Measurements from ENCODE around the gene GRM2.
A peak's percentile ranks its signal among the peaks of the same experiment; 100 is the strongest.

GRM2 gene

GRCh38 chr3:51706788-51707731 lies at the start of gene GRM2:
GRM2 (plus strand) TSS chr3:51707068; CDS start chr3:51708984, 1,916 bp downstream.
- DNase-seq: peak in 1 of 2 experiments; percentile 56

DNA sequence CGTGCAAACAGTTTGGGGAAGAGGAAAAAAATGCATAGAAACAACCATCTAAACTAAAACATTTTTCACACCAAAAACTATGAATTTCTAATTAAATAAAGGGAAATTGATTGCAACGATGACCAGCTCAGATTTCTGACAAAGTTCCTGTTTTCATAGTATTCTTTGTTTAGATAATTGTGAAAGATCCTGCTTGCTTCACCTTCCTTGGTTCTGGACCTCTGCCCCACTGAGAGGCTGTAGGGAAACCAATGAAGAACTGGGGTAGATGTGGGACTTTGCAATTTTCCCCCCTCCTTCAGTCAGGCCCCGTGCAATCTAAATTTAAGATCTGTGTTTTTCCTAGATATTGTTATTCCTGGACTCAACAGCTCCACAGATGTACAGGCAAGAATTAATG lies 49.6 kb upstream of the GRM2 start:
- no peak for DNase-seq

DNA sequence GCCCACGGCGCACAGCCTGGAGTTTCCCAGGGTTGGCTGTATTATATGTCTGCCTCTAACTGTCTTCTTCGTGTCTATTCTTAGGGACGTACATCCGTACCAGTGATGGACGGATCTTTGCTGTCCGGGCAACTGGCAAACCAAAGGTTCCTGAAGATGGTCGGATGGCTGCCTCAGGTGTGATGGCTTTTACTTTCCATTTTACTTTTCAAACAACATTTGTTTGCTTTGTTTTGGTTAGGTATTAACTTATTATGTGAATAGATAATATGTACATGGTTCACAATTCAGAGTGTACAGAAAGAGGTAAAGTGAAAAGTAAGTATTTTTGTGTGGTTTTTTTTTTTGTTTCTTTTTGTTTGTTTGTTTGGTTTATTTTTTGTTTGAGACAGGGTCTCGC lies 46.9 kb upstream of the GRM2 start:
- no peak for DNase-seq

- DNase-seq: no peak
Observed at GRCh38 chr3:51662456-51662855, 44.4 kb upstream of the GRM2 start.

DNA sequence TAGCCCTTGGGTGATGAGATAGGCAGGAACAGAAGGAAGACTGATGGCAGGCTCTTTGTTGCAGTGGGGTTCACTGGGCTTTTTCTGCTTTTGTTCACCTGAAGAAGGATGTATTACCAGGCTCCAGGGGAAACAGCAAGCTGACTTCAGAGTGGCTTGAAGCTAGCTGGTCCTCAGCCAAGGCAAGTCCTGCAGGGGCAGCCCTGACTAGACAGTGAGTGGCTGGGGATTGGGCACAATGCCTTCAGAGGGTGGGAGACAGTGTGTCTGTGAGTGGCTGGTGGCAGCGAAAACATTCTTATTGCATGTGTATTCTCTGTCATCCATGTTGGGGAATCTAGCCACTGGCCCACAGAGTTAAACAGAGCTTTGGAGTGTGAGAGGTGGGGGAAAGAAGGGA lies 38.1 kb upstream of the GRM2 start:
- DNase-seq: no peak

DNA sequence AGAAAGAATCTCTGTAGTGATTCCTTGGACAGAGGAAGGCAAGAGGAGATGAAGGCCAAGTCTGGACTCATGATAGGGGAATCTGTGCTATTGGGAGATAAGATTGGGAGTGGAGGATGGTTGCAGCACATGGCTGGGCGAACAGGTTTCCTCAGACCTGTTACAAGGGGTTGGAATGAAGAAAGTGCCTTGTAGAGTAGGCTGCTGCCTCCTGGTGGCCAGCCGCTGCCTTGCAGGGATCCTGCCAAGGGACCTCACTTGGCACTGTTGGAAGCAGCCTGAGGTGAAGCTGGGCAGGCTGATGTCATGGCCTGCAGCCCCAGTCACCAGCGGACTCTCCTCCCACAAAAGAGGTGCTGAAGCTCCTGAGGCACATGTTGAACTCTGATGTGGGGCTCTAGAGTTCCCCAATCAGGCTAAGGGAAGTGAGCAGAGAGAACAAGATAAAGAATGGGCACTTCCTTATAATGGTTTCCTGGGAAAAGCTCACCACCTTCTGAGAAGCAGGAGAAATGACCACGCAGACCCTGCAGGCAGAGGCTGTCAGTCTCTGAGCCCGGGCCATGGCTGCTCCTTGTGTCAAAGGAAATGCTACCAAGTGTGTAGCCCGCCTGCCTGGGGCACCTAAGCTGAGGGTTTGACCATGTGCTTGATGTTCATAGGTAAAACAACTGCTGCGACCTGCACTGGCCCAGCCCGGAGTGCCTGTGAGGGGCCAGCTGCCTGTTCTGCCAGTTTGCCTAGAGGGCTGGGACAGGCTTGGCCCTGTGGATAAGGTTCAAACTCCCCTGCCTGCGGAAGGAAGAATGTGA lies 37.4 kb upstream of the GRM2 start:
- peak; percentile 12 to 20 for DNase-seq

DNA sequence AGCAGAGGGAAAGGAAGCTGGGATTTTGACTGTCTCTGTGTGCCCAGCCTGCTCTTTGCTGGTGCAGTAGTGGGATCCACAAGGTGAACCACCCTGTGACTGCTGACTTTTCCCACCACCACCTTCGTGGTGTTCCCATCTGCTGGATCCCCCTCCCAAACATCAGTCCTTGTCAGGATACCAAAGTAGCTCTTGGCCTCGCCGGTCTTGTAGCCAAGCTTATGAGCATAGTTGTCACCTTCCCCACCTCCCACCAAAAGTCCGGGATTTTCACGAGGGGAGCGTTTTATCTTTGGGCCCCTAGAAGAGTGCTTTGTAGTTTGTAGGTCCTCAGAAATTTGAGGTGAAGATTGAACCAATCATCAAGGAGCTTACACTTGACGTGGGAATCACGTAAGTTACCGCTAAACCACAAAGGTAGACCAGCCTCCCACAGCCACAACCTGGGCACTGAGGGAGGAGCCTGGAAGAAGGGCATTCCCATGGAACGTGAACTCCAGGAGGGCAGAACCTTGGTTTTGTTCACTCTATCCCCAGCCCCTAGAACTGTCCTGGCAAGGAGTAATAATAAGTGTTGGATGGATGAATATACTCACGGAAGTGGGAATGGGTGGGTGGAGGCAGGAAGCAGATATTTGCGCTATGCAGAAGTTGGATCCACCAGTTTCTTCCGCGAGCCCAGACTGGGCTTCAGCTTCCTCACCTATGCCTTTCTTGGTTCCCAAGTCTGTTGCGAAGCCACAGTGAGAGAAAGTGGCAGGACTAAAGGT lies 36.6 kb upstream of the GRM2 start:
- no peak for DNase-seq

DNA sequence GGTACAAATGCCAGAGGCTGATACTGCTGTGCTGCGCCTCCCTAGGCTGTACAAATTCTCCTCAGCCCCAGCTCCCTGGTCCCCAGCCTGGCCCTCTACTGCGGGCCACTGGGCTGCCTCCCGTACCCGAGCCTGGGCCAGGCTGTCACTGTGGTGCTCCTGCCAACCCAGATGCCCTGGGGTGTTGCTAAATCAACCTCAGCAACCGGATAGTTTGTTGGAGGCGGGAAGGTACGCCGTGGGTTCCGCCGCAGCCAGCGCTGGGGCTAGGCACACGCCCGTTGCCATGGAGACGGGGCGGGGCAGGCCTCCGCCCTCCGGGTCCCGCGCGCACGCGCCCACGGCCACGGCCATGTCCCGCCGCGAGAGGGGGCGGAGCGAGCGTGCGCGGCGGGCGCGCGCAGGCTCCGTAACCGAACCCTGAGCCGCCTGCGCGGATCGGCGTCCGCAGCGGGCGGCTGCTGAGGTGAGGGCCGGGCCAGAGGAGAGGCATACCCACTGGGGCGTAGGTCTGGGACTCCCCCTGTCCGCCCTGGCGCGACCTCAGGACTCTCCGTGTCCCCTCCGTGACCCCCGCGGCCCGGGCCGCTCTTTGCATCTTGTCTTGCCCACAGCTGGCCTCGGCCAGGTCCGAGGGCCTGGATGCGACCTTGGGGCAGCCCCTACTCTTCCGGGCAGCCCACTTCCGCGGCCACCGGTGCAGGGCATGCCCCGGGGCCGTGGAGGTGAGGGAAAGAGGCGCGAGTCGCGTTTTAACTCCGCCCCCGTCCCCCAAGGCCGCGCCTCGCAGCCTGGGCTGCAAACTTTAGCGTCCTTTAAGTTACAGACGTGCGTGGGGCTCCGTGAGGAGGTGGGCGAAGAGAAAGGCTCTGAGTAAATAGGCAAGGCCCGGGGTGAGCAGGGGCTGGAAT lies 35.8 kb upstream of the GRM2 start, which contains the start of gene TEX264:
Gene TEX264 (plus strand): TSS at position 430 of the 911 bp plus-strand sequence. CDS start 3,053 bp downstream, outside the sequence.
- DNase-seq: peak; percentile 7 to 66

- DNase-seq: peak in 1 of 2 experiments; percentile 6
Observed at GRCh38 chr3:51671734-51672475, 35.0 kb upstream of the GRM2 start.

GRCh38 chr3:51673181-51673801 lies 33.6 kb upstream of the GRM2 start:
- DNase-seq: no peak

GRCh38 chr3:51673802-51674654 lies 32.8 kb upstream of the GRM2 start:
- DNase-seq: no peak

- DNase-seq: no peak
Observed at GRCh38 chr3:51675201-51675611, 31.7 kb upstream of the GRM2 start.

DNA sequence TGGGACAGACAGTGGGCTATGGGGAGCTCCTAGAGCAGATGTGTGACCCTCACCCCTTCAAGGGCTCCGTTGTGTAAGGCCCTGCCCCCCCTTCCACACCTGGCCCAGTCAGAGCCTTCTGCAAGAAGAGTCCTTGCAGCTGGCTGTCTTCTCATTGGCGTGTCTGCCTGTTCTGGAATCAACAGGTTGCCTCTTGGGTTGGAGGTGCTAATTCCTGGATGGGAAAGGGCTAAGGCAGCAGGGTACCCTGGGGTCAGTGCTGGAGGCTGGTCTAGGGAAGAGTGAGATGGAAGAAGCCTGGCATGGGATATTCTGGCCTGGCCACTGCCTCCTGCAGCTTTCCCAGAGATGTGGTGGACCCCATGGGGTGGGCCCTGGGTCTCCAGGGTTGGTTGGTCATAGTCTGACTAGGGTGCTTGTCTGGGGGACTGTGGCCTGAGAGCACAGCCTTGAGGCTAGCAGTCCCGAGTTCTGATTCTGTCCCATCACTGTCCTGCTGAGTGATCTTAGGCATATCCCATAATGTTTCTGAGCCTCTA lies 30.7 kb upstream of the GRM2 start:
- DNase-seq: no peak

- no peak for DNase-seq
Observed at GRCh38 chr3:51677358-51677757, 29.5 kb upstream of the GRM2 start.

- no peak for DNase-seq
Observed at GRCh38 chr3:51678186-51678585, 28.7 kb upstream of the GRM2 start.

DNA sequence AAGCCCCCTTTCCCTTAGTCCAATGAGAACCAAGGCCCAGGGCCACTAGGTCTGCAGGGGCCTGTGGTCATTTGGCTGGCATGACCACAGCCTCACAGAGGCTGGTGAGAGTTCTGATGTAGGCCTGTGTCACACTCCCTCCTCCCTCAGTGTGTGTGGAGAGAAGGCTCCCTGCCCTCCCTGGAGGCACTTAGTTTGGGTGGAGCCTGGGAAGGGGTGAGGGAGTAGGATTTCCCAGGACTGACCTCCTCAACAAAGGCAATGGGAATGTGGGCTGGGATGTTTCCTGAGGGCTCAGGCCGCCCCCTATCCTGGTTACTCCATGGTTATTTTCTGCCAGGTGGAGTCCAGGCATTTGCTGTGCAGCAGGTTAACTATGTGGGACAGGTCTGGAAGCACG lies 28.2 kb upstream of the GRM2 start:
- no peak for DNase-seq

DNA sequence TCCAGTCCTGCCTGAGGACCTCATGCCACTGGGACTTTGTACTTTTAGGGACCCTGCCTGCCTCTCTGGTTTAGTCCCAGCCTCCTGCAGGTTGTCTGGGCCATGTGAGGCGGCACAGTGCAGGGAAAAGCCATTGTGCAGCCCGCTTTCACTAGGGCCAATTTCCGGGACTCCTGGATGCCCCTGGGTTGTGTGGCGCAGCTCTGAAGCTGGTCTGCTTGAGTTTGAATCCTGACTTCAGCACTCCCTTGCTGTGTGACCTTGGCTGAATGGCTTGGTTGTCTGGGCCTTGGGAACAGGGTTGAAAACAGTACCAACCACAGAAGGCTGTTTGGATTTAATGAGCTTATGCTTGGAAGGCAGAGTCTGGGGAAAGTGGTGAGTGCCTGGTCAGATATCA lies 27.6 kb upstream of the GRM2 start:
- no peak for DNase-seq

DNA sequence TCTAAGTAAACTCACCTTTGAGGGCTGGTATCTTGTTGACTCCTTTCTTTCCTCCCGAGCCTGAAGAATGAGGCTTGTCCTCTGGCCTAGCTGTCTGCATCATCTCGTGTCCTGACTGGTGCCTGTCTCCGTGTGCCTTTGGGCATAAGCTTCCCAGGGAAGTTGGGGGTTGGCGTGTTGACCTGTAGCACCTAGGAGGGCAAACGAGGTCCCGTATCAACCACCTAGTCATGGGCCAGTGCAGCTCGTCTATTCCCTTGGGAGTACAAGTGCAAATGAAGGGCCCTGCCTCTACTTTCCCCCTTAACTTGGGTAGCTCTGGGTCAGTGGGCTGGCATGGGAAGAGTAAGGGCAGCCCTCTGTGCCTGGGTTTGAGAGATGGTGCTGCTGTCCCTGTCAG lies 27.1 kb upstream of the GRM2 start:
- no peak for DNase-seq

DNA sequence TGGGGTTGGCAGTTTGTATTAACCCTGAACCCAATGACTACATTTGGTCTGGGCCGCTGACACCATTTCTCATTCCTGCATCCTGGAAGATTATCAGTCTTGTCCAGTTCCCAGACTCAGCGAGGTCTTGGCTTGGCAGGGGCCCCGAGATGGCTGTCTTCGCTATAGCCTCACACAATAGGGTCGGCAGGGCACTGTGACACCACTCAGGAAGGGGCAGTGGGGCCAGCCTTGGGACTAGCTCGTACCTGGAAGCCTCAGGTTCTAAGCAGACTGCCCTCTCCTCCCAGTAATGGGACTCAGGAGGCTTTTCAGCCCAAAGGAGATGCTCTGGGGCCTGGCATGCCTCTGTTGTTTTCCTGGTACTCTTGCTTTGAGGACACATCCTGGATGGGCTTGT lies 26.7 kb upstream of the GRM2 start:
- no peak for DNase-seq
